HepG2 (cell line): ENCODE results near the gene DNAJC30. TPM values are rescaled to one million over a fixed set of nuclear protein-coding genes. Genes with fewer than 3 reads are reported as not detected.
A peak's percentile ranks its signal among the peaks of the same experiment; 100 is the strongest.

ENCODE experiments used
- ATAC-seq: fragments of 200-7000 bp; cut with Tn5 transposase; 3 replicates; pipeline ENCODE4 v1.9.1; 2020; ENCODE audit warnings: mild to moderate bottlenecking, moderate library complexity
- BruUV-seq: library from RNA; stranded (reverse); fragments of 400-500 nt; replicated peaks from 2 replicates; lab custom pipeline; 2021; lab: Mats Ljungman, UMichigan
- CTCF ChIA-PET: fragments of 300-600 bp; formaldehyde crosslinking; extraction: SDS; loops from one replicate; lab custom pipeline; 2021; ENCODE audit warnings: low total read pairs, inconsistent platforms, low intra/inter-chr PET ratio; lab: Yijun Ruan, JAX
- POLR2A ChIA-PET: fragments of 350-600 bp; sonication (Branson Sonifier 250); formaldehyde crosslinking; loops from one replicate; lab custom pipeline; 2020; ENCODE audit warnings: antibody characterized with exemption, inconsistent platforms; lab: Yijun Ruan, JAX
- DNase-seq: peaks from one replicate; pipeline ENCODE4 v3.0.0-alpha.2; 2015; ENCODE audit warnings: low spot score
- FAIRE-seq: peaks from 3 replicates; lab custom pipeline; 2011; peaks lifted over from hg19 to GRCh38; lab: Jason Lieb, UNC
- H2AFZ ChIP-seq: one replicate; pipeline ENCODE4 v1.6.1; 2011; ENCODE audit warnings: low read length, inconsistent platforms
- H3K27ac ChIP-seq: fragments of 300-600 bp; 3 replicates; pipeline ENCODE4 v1.8.0; 2011; ENCODE audit warnings: mixed run types, mild to moderate bottlenecking, mixed read lengths, low read length, inconsistent platforms; ENCODE audit not compliant: insufficient read depth; ENCODE audit errors: extremely low read length
- H3K27me3 ChIP-seq, 2 experiments: fragments of 200-600 bp in 1 of 2; 2 replicates in 1 of 2; 3 replicates in 1 of 2; pipeline versions ENCODE4 v1.6.0 to v1.8.0; 2011; ENCODE audit warnings: low read length in 2 of 2, mild to moderate bottlenecking in 2 of 2, moderate library complexity in 2 of 2, inconsistent platforms in 1 of 2; ENCODE audit not compliant: insufficient read depth in 2 of 2, control insufficient read depth in 1 of 2
- H3K36me3 ChIP-seq, 2 experiments: fragments of 200-600 bp in 1 of 2; replicated peaks in 1 of 2; 2 replicates in 1 of 2; 3 replicates in 1 of 2; pipeline versions ENCODE4 v1.5.1 to v1.8.0; 2011; ENCODE audit warnings: low read length in 2 of 2, inconsistent platforms in 1 of 2; ENCODE audit not compliant: insufficient read depth in 2 of 2, control insufficient read depth in 1 of 2
- H3K4me1 ChIP-seq: 2 replicates; pipeline ENCODE4 v1.5.1; 2012; ENCODE audit warnings: low read length, inconsistent platforms; ENCODE audit not compliant: insufficient read depth
- H3K4me2 ChIP-seq: 2 replicates; pipeline ENCODE4 v1.6.0; 2011; ENCODE audit warnings: low read depth, low read length, inconsistent platforms
- H3K4me3 ChIP-seq, 3 experiments: fragments of 200-600 bp in 1 of 3; sonication (generic), shearing (Covaris generic) in 1 of 3; replicated peaks in 1 of 3; 2 replicates each; pipeline ENCODE4 v1.5.1; 2011 to 2016; ENCODE audit warnings: low read length in 3 of 3, inconsistent platforms in 2 of 3, low read depth in 2 of 3, mild to moderate bottlenecking in 2 of 3, control low read depth in 1 of 3, mixed read lengths in 1 of 3; ENCODE audit not compliant: insufficient read depth in 1 of 3
- H3K79me2 ChIP-seq: one replicate; pipeline ENCODE4 v1.6.1; 2011; ENCODE audit warnings: low read length, inconsistent platforms; ENCODE audit not compliant: insufficient read depth
- H3K9ac ChIP-seq: 2 replicates; pipeline ENCODE4 v1.6.0; 2011; ENCODE audit warnings: mild to moderate bottlenecking, low read depth, low read length, inconsistent platforms; ENCODE audit not compliant: insufficient read depth
- H3K9me3 ChIP-seq: 2 replicates; pipeline ENCODE4 v1.5.1; 2012; ENCODE audit warnings: mild to moderate bottlenecking, low read length
- H4K20me1 ChIP-seq: 2 replicates; pipeline ENCODE4 v1.6.0; 2011; ENCODE audit warnings: inconsistent platforms, mild to moderate bottlenecking, low read length, moderate library complexity; ENCODE audit not compliant: insufficient read depth
- ATF7 ChIP-seq, 2 experiments: fragments of 450-650 bp in 1 of 2; sonication (generic) in 1 of 2; formaldehyde crosslinking in 1 of 2; IDR thresholded peaks; 2 replicates each; pipeline versions ENCODE4 v1.4.0 to v1.6.1; 2016 to 2020; ENCODE audit warnings: antibody characterized with exemption in 1 of 2, mild to moderate bottlenecking in 1 of 2, missing genetic modification reagents in 1 of 2
- CBX2 ChIP-seq, 2 experiments: fragments of 200-600 bp in 1 of 2; sonication (generic); formaldehyde crosslinking in 1 of 2; IDR thresholded peaks; 2 replicates each; pipeline versions ENCODE4 v1.7.0 to v1.8.1; 2018 to 2022; ENCODE audit warnings: low read depth in 2 of 2, low read length in 1 of 2, mild to moderate bottlenecking in 1 of 2, missing genetic modification reagents in 1 of 2
- CBX5 ChIP-seq: sonication (generic); formaldehyde crosslinking; IDR thresholded peaks from 2 replicates; pipeline ENCODE4 v1.4.0; 2020; ENCODE audit warnings: missing genetic modification reagents, borderline replicate concordance
- KDM6A ChIP-seq: IDR thresholded peaks from 2 replicates; pipeline ENCODE4 v1.6.1; 2016; ENCODE audit warnings: low read depth
- NFE2L1 ChIP-seq: sonication (generic); formaldehyde crosslinking; IDR thresholded peaks from 2 replicates; pipeline ENCODE4 v1.4.0; 2020; ENCODE audit warnings: missing genetic modification reagents, mild to moderate bottlenecking, borderline replicate concordance
- RFX1 ChIP-seq: fragments of 450-650 bp; IDR thresholded peaks from 2 replicates; pipeline ENCODE4 v1.6.1; 2017
- RORA ChIP-seq: sonication (generic); formaldehyde crosslinking; IDR thresholded peaks from 2 replicates; pipeline ENCODE4 v1.5.0; 2020; ENCODE audit warnings: mild to moderate bottlenecking, missing genetic modification reagents, moderate library complexity
- SP140L ChIP-seq: sonication (generic); formaldehyde crosslinking; IDR thresholded peaks from 2 replicates; pipeline ENCODE4 v1.4.0; 2020; ENCODE audit warnings: missing genetic modification reagents, borderline replicate concordance
- ZBTB38 ChIP-seq: sonication (generic); formaldehyde crosslinking; IDR thresholded peaks from 2 replicates; pipeline ENCODE4 v1.5.1; 2020; ENCODE audit warnings: mild to moderate bottlenecking, missing genetic modification reagents
- ZNF660 ChIP-seq: sonication (generic); formaldehyde crosslinking; IDR thresholded peaks from 2 replicates; pipeline ENCODE4 v1.5.1; 2020; ENCODE audit warnings: mild to moderate bottlenecking, low read depth, missing genetic modification reagents, borderline replicate concordance
- ZNF780A ChIP-seq: sonication (generic); formaldehyde crosslinking; IDR thresholded peaks from 2 replicates; pipeline ENCODE4 v1.8.0; 2022; ENCODE audit warnings: mild to moderate bottlenecking, missing genetic modification reagents, moderate library complexity
- ZNF782 ChIP-seq: sonication (generic); formaldehyde crosslinking; IDR thresholded peaks from 2 replicates; pipeline ENCODE4 v1.4.0; 2020; ENCODE audit warnings: missing genetic modification reagents, mild to moderate bottlenecking, borderline replicate concordance
- WGBS: methylation state at CpG from one replicate; pipeline ENCODE4 v1.1.6; 2017; ENCODE audit warnings: low lambda C conversion rate; 5-methylcytosine and 5-hydroxymethylcytosine counted together
- in situ Hi-C: cut with HindIII; loops from 2 replicates; pipeline ENCODE4 v1.10.0; 2017; ENCODE audit warnings: low pct_unique_long_range_greater_than_20kb; ENCODE audit not compliant: extremely low pct_ligation_motif_present
- intact Hi-C: fragments of 100-400 bp; cut with micrococcal nuclease; formaldehyde crosslinking; loops from one replicate; pipeline ENCODE4 v1.10.0; 2022; ENCODE audit not compliant: unreplicated experiment
- polyA plus RNA-seq, 8 experiments: library from polyadenylated mRNA; depleted of rRNA in 3 of 8; stranded (reverse) in 7 of 8; unstranded in 1 of 8; fragments of >200 nt; fragmentation: Illumina TruSeq in 4 of 8; extraction: Trizol in 4 of 8; gene quantifications; 2 replicates each; pipeline versions ENCODE4 v1.2.1 to v1.2.3, GENCODE V29; 2011 to 2016; ENCODE audit warnings: low read depth in 4 of 8, missing spikeins in 1 of 8, mixed read lengths in 1 of 8; ENCODE audit not compliant: insufficient read depth in 1 of 8
- total RNA-seq, 5 experiments: library from RNA; depleted of rRNA; stranded (reverse); fragments of >200 nt; fragmentation: Illumina TruSeq; extraction: Trizol; gene quantifications; 2 replicates each; pipeline ENCODE4 v1.2.3, GENCODE V29; 2016; ENCODE audit warnings: low read depth in 1 of 5
- TF ChIP-seq, protein P1 (sequence below): sonication (generic); formaldehyde crosslinking; IDR thresholded peaks from 2 replicates; pipeline ENCODE4 v1.4.0; 2020; ENCODE audit warnings: missing genetic modification reagents
- TF ChIP-seq, protein P2 (sequence below): sonication (generic); formaldehyde crosslinking; IDR thresholded peaks from 2 replicates; pipeline ENCODE4 v1.4.0; 2020; ENCODE audit warnings: missing genetic modification reagents, borderline replicate concordance
- TF ChIP-seq, protein P3 (sequence below): IDR thresholded peaks from 2 replicates; pipeline ENCODE4 v1.6.1; 2012; ENCODE audit warnings: inconsistent platforms

The DNAJC30 gene
- total and polyA plus RNA-seq, 2 of the 13 experiments (the other 11 are each of a cell fraction or from before 2014, with no cell fraction given), result 3.3 to 3.8 TPM

DNA sequence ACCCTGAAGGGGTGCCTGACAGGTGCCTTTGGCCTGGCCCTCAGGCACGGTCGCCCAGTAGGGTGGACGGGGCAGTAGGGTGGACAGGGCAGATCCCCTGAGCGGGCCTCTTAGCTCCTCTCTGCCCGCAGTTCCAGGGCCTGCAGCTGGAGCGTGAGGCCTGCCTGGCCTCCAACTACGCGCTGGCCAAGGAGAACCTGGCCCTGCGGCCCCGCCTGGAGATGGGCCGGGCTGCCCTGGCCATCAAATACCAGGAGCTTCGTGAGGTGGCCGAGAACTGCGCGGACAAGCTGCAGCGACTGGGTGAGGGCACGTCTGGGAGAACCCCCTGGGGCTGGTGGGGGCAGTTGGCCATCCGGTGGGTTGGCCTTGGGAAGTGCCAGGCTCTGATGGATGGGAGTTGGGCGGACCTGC, 14.0 kb downstream of the DNAJC30 start:
- H3K9ac ChIP-seq, result peak overlapping the region; percentile 70
- FAIRE-seq (no peak), ATAC-seq (no peak)
- H3K4me1 ChIP-seq, result peaks cover 38% of the 10 kb centered on the region
- H3K9me3 ChIP-seq, result no peaks in the 10 kb centered on the region
- no peaks in the 10 kb centered on the region; a peak in 1 of 5 replicates for H3K27me3 ChIP-seq
- H3K36me3 ChIP-seq, result peaks cover 0 to 2% of the 10 kb centered on the region in 2 experiments; a peak in 1 of 5 replicates
- TF ChIP-seq ZNF780A (CRISPR knock-in tag), result no peak
- TF ChIP-seq ZBTB38 (CRISPR knock-in tag), result peak; percentile 17; the same call in 1 of the 2 replicates
- no peak for TF ChIP-seq CBX5
- no peak for TF ChIP-seq ZNF782 (CRISPR knock-in tag)
- TF ChIP-seq, all 625 proteins: peak for 1
- in situ Hi-C loops (loop anchor here (5.0 kb wide), 1 partner anchor 57 kb away; no protein-coding TSS in a partner anchor), intact Hi-C loops (loop anchor here (5.0 kb wide), 1 partner anchor 48 kb away; the partner anchor contains the start of gene STX1A)
- H3K27ac ChIP-seq, result no peak overlapping the region
- H2AFZ ChIP-seq, result no peak overlapping the region
- no peaks in the 10 kb centered on the region for H4K20me1 ChIP-seq
- BruUV-seq, result no TSS peak
- DNase-seq, result no peak
- ChIA-PET POLR2A (interaction anchor here (0.9 to 2.3 kb wide), 5 partner anchors 45 to 68 kb away, joined by 3 to 13 read pairs (median 4); partner anchors contain the start of gene MLXIPL), CTCF (no interaction called here)
- H3K4me2 ChIP-seq, result peak overlapping the region; percentile 92
- peak overlapping the region; percentile 1 to 84 (median 77); a peak in 4 of 6 replicates for H3K4me3 ChIP-seq
- H3K79me2 ChIP-seq, result no peaks in the 10 kb centered on the region
- WGBS, result 78% methylated on average over 11 of the region's 19 CpGs

DNA sequence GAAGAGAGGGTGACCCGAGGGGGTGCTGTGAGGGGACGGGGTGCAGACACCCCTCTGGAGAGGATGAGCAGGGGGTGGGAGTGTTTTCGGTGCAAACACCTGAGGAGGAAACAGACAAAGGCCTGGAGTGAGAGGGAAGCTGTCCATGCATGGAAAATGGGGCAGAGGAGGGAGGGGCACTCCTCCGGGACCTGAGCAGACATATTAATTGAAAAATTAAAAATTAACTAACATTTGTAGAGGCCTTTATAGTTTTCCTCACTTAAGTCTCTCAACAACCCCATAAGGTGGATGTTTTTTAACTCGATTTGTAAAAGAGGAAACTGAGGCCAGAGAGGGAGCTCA, 14.4 kb downstream of the DNAJC30 start:
- Histone ChIP-seq H3K4me3 (peak overlapping the region; percentile 68 to 84 (median 77)), H3K9ac (peak overlapping the region; percentile 70), H3K27ac (no peak overlapping the region), H3K4me2 (peak overlapping the region; percentile 92), H3K4me1 (peaks cover 43% of the 10 kb centered on the region), H4K20me1 (no peaks in the 10 kb centered on the region), H3K79me2 (no peaks in the 10 kb centered on the region), H3K36me3 (peaks cover 0 to 2% of the 10 kb centered on the region in 2 experiments; a peak in 1 of 5 replicates), H3K9me3 (no peaks in the 10 kb centered on the region), H3K27me3 (no peaks in the 10 kb centered on the region; a peak in 1 of 5 replicates), H2AFZ (no peak overlapping the region)
- WGBS, result 13% methylated on average over 5 of the region's 5 CpGs
- BruUV-seq, result no TSS peak
- DNase-seq (no peak), FAIRE-seq (no peak), ATAC-seq (no peak)
- ChIA-PET CTCF (interaction anchor here (2.0 kb wide), 1 partner anchor 61 kb away, joined by 12 read pairs; no protein-coding TSS in a partner anchor), POLR2A (interaction anchor here (0.9 to 2.3 kb wide), 5 partner anchors 44 to 68 kb away, joined by 3 to 13 read pairs (median 4); partner anchors contain the start of gene MLXIPL)
- intact Hi-C loops, result loop anchor here (5.0 kb wide), 1 partner anchor 48 kb away; the partner anchor contains the start of gene STX1A
- in situ Hi-C loops, result loop anchor here (5.0 kb wide), 1 partner anchor 57 kb away; no protein-coding TSS in a partner anchor
- TF ChIP-seq SP140L, result no peak
- no peak for TF ChIP-seq RORA
- no peak for TF ChIP-seq ATF7 (IDR thresholded peaks at IDR 0.05)
- TF ChIP-seq ATF7 (CRISPR knock-in tag; IDR thresholded peaks at IDR 0.05), result no peak
- TF ChIP-seq, protein P1, sequence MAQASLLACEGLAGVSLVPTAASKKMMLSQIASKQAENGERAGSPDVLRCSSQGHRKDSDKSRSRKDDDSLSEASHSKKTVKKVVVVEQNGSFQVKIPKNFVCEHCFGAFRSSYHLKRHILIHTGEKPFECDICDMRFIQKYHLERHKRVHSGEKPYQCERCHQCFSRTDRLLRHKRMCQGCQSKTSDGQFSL (CRISPR knock-in tag), result no peak
- TF ChIP-seq KDM6A, result no peak
- TF ChIP-seq, protein P2, sequence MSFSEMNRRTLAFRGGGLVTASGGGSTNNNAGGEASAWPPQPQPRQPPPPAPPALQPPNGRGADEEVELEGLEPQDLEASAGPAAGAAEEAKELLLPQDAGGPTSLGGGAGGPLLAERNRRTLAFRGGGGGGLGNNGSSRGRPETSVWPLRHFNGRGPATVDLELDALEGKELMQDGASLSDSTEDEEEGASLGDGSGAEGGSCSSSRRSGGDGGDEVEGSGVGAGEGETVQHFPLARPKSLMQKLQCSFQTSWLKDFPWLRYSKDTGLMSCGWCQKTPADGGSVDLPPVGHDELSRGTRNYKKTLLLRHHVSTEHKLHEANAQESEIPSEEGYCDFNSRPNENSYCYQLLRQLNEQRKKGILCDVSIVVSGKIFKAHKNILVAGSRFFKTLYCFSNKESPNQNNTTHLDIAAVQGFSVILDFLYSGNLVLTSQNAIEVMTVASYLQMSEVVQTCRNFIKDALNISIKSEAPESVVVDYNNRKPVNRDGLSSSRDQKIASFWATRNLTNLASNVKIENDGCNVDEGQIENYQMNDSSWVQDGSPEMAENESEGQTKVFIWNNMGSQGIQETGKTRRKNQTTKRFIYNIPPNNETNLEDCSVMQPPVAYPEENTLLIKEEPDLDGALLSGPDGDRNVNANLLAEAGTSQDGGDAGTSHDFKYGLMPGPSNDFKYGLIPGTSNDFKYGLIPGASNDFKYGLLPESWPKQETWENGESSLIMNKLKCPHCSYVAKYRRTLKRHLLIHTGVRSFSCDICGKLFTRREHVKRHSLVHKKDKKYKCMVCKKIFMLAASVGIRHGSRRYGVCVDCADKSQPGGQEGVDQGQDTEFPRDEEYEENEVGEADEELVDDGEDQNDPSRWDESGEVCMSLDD (CRISPR knock-in tag), result no peak
- no peak for TF ChIP-seq ZNF660 (CRISPR knock-in tag)
- no peak for TF ChIP-seq NFE2L1
- no peak for TF ChIP-seq RFX1
- TF ChIP-seq, protein P3, sequence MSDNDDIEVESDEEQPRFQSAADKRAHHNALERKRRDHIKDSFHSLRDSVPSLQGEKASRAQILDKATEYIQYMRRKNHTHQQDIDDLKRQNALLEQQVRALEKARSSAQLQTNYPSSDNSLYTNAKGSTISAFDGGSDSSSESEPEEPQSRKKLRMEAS, result no peak
- TF ChIP-seq CBX2 (IDR thresholded peaks at IDR 0.05; ENCODE audit: low read depth, low read length), result no peak
- no peak for TF ChIP-seq CBX2 (CRISPR knock-in tag; IDR thresholded peaks at IDR 0.05; ENCODE audit: low read depth)
